Sigmoid colon (tissue), 7 donors: ENCODE data around the gene PTPRD. TPM values are rescaled to one million over a fixed set of nuclear protein-coding genes. Genes with fewer than 3 reads are reported as not detected.

ENCODE experiments used
- DNase-seq: peaks from one replicate; pipeline ENCODE4 v3.0.0-alpha.2; 2019
- H3K27ac ChIP-seq, 4 donors: fragments of 200-600 bp; sonication (generic); one replicate each; pipeline ENCODE4 v1.5.1; 2016 to 2019; ENCODE audit warnings: mild to moderate bottlenecking in 1 of 4
- H3K27me3 ChIP-seq, 3 donors: fragments of 200-600 bp; sonication (generic); one replicate each; pipeline ENCODE4 v1.5.1; 2019; ENCODE audit warnings: mild to moderate bottlenecking in 1 of 3
- H3K36me3 ChIP-seq, 4 donors: fragments of 200-600 bp; sonication (generic); one replicate each; pipeline ENCODE4 v1.5.1; 2016 to 2019
- H3K4me1 ChIP-seq, 4 donors: fragments of 200-600 bp; sonication (generic); one replicate each; pipeline ENCODE4 v1.5.1; 2017 to 2019
- H3K4me3 ChIP-seq, 4 donors: fragments of 200-600 bp; sonication (generic); one replicate each; pipeline ENCODE4 v1.5.1; 2017 to 2019; ENCODE audit warnings: mild to moderate bottlenecking in 2 of 4, moderate library complexity in 1 of 4
- H3K9me3 ChIP-seq, 4 donors: fragments of 200-600 bp in 3 of 4; sonication (generic) in 3 of 4; one replicate each; pipeline versions ENCODE4 v1.5.1 to v1.6.1; 2013 to 2019
- EP300 ChIP-seq, 4 donors: sonication (generic); formaldehyde crosslinking; IDR thresholded peaks; one replicate each; pipeline ENCODE4 v1.6.1; 2017; ENCODE audit warnings: antibody characterized with exemption in 4 of 4
- POLR2A ChIP-seq, 2 donors: fragments of 450-650 bp; IDR thresholded peaks; one replicate each; pipeline ENCODE4 v1.6.1; 2016; ENCODE audit warnings: antibody characterized with exemption in 2 of 2, mild to moderate bottlenecking in 2 of 2, moderate library complexity in 2 of 2
- POLR2AphosphoS5 ChIP-seq, 4 donors: sonication (generic); formaldehyde crosslinking; IDR thresholded peaks; one replicate each; pipeline ENCODE4 v1.6.1; 2017; ENCODE audit warnings: antibody characterized with exemption in 4 of 4
- WGBS, 2 donors: extraction: QIAGEN DNeasy Blood & Tissue Kit; methylation state at CpG; one replicate each; pipeline ENCODE4 v1.1.7; 2013; 5-methylcytosine and 5-hydroxymethylcytosine counted together
- intact Hi-C: fragments of 100-400 bp; cut with DNase I; formaldehyde crosslinking; loops from one replicate; pipeline ENCODE4 v1.15.1; 2023
- polyA plus RNA-seq, 3 donors: library from polyadenylated mRNA; stranded (reverse); fragments of 200-250 nt; gene quantifications; one replicate each; pipeline ENCODE4 v1.2.3, GENCODE V29; 2013
- total RNA-seq, 4 donors: library from RNA; depleted of rRNA; stranded (reverse); fragments of >200 nt; gene quantifications; one replicate each; pipeline ENCODE4 v1.1.0, GENCODE V29; 2016
- TF ChIP-seq, protein P1 (sequence below), 4 experiments: fragments of 450-650 bp in 3 of 4; fragments of 200-600 bp in 1 of 4; IDR thresholded peaks; one replicate each; pipeline ENCODE4 v1.5.1; 2016 to 2019; ENCODE audit warnings: antibody characterized with exemption in 4 of 4, mild to moderate bottlenecking in 3 of 4, moderate library complexity in 2 of 4
- donor health status: healthy with polysubstance abuse.
- donor health status: Bipolar disorder and iron deficiency.
- donor health status: healthy.

PTPRD gene
- total and polyA plus RNA-seq, 7 donors = 1.2 to 18.3 (median 6.3) TPM

DNA sequence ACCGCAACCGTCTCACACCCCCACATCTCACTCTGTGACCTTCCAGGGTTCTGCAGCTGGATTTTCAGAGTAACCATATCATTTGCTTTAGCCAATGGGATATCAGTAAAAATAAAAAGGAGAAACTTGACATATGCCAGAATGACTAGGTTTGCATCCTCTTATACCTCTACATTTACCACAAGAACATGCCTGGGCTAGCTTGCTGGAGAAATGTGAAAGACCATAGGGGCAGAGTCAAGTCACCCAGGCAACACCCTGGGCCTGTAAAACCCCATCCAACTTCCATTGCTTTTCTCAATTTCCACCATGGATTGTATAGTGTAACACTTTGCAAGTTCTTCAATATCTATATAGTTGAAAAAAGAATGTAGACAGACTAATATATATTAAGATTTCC, 731.1 kb downstream of the PTPRD start:
- WGBS, 2 donors = 99% methylated on average over 2 of the region's 2 CpGs
- no peaks in the 10 kb centered on the region for H3K4me1 ChIP-seq
- no peak overlapping the region for H3K4me3 ChIP-seq
- H3K27me3 ChIP-seq = no peaks in the 10 kb centered on the region
- H3K27ac ChIP-seq = no peak overlapping the region
- DNase-seq = no peak
- no peaks in the 10 kb centered on the region for H3K9me3 ChIP-seq
- intact Hi-C loops = no loop called here
- no peaks in the 10 kb centered on the region for H3K36me3 ChIP-seq
- TF ChIP-seq POLR2AphosphoS5 (IDR thresholded peaks at IDR 0.05) = no peak
- TF ChIP-seq, protein P1, sequence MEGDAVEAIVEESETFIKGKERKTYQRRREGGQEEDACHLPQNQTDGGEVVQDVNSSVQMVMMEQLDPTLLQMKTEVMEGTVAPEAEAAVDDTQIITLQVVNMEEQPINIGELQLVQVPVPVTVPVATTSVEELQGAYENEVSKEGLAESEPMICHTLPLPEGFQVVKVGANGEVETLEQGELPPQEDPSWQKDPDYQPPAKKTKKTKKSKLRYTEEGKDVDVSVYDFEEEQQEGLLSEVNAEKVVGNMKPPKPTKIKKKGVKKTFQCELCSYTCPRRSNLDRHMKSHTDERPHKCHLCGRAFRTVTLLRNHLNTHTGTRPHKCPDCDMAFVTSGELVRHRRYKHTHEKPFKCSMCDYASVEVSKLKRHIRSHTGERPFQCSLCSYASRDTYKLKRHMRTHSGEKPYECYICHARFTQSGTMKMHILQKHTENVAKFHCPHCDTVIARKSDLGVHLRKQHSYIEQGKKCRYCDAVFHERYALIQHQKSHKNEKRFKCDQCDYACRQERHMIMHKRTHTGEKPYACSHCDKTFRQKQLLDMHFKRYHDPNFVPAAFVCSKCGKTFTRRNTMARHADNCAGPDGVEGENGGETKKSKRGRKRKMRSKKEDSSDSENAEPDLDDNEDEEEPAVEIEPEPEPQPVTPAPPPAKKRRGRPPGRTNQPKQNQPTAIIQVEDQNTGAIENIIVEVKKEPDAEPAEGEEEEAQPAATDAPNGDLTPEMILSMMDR (IDR thresholded peaks at IDR 0.05) = no peak
- TF ChIP-seq POLR2A (IDR thresholded peaks at IDR 0.05) = no peak
- TF ChIP-seq EP300 (IDR thresholded peaks at IDR 0.05) = no peak

GRCh38 chr9:9874270-9874669, 738.5 kb downstream of the PTPRD start:
- Histone ChIP-seq H3K36me3 (no peaks in the 10 kb centered on the region), H3K27me3 (no peaks in the 10 kb centered on the region), H3K4me3 (no peak overlapping the region), H3K9me3 (no peaks in the 10 kb centered on the region), H3K4me1 (no peaks in the 10 kb centered on the region), H3K27ac (no peak overlapping the region)
- TF ChIP-seq, protein P1 (IDR thresholded peaks at IDR 0.05) = no peak
- TF ChIP-seq POLR2AphosphoS5 (IDR thresholded peaks at IDR 0.05) = no peak
- no peak for TF ChIP-seq POLR2A (IDR thresholded peaks at IDR 0.05)
- TF ChIP-seq EP300 (IDR thresholded peaks at IDR 0.05) = no peak
- DNase-seq = no peak
- 29 to 59% methylated on average over 3 of the region's 3 CpGs for WGBS, 2 donors
- intact Hi-C loops = no loop called here

DNA sequence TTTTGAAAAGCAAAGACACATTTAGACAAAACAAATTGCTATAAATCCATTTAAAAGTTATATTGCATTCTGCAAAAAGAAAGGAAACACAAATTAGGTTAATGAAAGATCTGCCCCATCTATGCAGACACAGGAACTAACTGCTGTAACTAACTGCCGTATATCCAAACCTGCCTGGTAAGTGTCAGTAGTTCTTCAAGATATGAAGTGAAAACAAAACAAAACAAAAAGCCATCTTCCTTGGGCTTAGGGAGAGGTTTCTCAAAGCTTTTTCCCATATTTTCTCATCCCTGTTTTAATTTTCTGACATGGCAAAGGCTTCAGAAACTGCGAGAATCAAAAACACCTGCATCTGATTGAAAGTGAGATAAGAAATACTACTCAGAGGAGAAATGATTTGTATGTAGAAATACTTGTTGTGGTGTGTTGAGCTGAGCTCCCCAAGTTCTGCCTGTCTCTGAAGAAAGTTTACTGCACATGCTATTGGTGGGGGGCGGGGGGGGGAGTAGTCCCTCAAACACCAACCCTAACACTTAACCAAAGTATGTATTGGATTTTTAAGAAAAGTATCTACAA, 750.5 kb downstream of the PTPRD start:
- WGBS, 2 donors = 27 to 46% methylated on average over 3 of the region's 3 CpGs
- intact Hi-C loops = no loop called here

GRCh38 chr9:9855177-9856078, 757.4 kb downstream of the PTPRD start:
- Histone ChIP-seq H3K27ac (no peak overlapping the region), H3K4me1 (no peaks in the 10 kb centered on the region), H3K9me3 (no peaks in the 10 kb centered on the region), H3K27me3 (no peaks in the 10 kb centered on the region), H3K4me3 (no peak overlapping the region), H3K36me3 (no peaks in the 10 kb centered on the region)
- no peak for TF ChIP-seq POLR2AphosphoS5 (IDR thresholded peaks at IDR 0.05)
- TF ChIP-seq EP300 (IDR thresholded peaks at IDR 0.05) = no peak
- TF ChIP-seq, protein P1 (IDR thresholded peaks at IDR 0.05) = no peak
- no peak for TF ChIP-seq POLR2A (IDR thresholded peaks at IDR 0.05)
- intact Hi-C loops = no loop called here
- 50 to 68% methylated on average over 15 of the region's 15 CpGs for WGBS, 2 donors
- no peak for DNase-seq

More for the DNA sequence above, 750.5 kb downstream of the PTPRD start:
- no peaks in the 10 kb centered on the region for H3K4me1 ChIP-seq
- H3K36me3 ChIP-seq = no peaks in the 10 kb centered on the region
- no peaks in the 10 kb centered on the region for H3K9me3 ChIP-seq
- no peak for DNase-seq
- no peak for TF ChIP-seq POLR2AphosphoS5 (IDR thresholded peaks at IDR 0.05)
- TF ChIP-seq, protein P1 (IDR thresholded peaks at IDR 0.05) = no peak
- no peak for TF ChIP-seq EP300 (IDR thresholded peaks at IDR 0.05)
- TF ChIP-seq POLR2A (IDR thresholded peaks at IDR 0.05) = no peak
- no peaks in the 10 kb centered on the region for H3K27me3 ChIP-seq
- no peak overlapping the region for H3K27ac ChIP-seq
- no peak overlapping the region for H3K4me3 ChIP-seq
